KOPT-K1 (cell line): ENCODE data around the gene NXPH3.

ENCODE experiments used
- H3K27ac ChIP-seq: fragments of 200-600 bp; sonication (generic); 2 replicates; pipeline ENCODE4 v1.5.1; 2016; ENCODE audit warnings: antibody characterized with exemption, mild to moderate bottlenecking, low read depth, low read length; ENCODE audit not compliant: poor library complexity, severe bottlenecking
- H3K36me3 ChIP-seq: fragments of 200-600 bp; sonication (generic); 2 replicates; pipeline ENCODE4 v1.5.1; 2017; ENCODE audit warnings: antibody characterized with exemption, mild to moderate bottlenecking, low read length, moderate library complexity; ENCODE audit not compliant: insufficient read depth
- H3K9me3 ChIP-seq: fragments of 200-600 bp; sonication (generic); 2 replicates; pipeline ENCODE4 v1.5.1; 2017; ENCODE audit warnings: antibody characterized with exemption, low read length, mild to moderate bottlenecking; ENCODE audit not compliant: insufficient read depth, poor library complexity, severe bottlenecking

Gene NXPH3

GRCh38 chr17:49575679-49576087 is at the start of gene NXPH3:
Gene NXPH3, plus strand, starts transcription at chr17:49575871. Its CDS starts 349 bp downstream, at chr17:49576220.
- no peaks in the 10 kb centered on the region for H3K36me3 ChIP-seq
- H3K9me3 ChIP-seq = no peaks in the 10 kb centered on the region
- H3K27ac ChIP-seq = no peak within 1 kb of the TSS

GRCh38 chr17:49527927-49528651 is 47.6 kb upstream of the NXPH3 start:
- H3K36me3 ChIP-seq = no peaks in the 10 kb centered on the region
- no peak overlapping the region for H3K27ac ChIP-seq
- H3K9me3 ChIP-seq = no peaks in the 10 kb centered on the region

DNA sequence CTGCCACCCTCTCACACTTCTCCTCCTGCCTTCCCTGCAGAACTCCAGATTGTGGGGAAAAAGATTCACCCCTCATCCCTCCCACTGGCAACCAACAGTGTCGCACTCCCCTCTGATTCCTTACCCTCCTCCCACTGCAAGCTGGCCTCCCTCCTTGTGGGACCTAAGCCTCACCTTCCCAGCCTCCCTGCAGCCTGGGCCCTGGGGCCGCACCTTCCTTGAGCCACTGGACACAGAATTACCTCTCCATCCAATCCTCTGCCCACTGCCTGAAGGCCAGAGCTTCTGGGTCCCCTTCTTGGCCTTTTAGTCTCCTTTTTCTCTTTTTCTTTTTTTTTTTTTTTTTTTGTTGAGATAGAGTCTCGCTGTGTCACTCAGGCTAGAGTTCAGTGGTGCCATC is 46.7 kb upstream of the NXPH3 start:
- Histone ChIP-seq H3K36me3 (no peaks in the 10 kb centered on the region), H3K9me3 (no peaks in the 10 kb centered on the region), H3K27ac (no peak overlapping the region)

GRCh38 chr17:49530118-49530517 is 45.6 kb upstream of the NXPH3 start:
- no peak overlapping the region for H3K27ac ChIP-seq
- H3K9me3 ChIP-seq = no peaks in the 10 kb centered on the region
- H3K36me3 ChIP-seq = no peaks in the 10 kb centered on the region

- H3K9me3 ChIP-seq = peaks cover 11% of the 10 kb centered on the region
- H3K27ac ChIP-seq = no peak overlapping the region
- no peaks in the 10 kb centered on the region for H3K36me3 ChIP-seq
Measured at GRCh38 chr17:49543860-49544259, 31.8 kb upstream of the NXPH3 start.

GRCh38 chr17:49545007-49545660 is 30.5 kb upstream of the NXPH3 start:
- H3K9me3 ChIP-seq = peaks cover 11% of the 10 kb centered on the region
- no peaks in the 10 kb centered on the region for H3K36me3 ChIP-seq

DNA sequence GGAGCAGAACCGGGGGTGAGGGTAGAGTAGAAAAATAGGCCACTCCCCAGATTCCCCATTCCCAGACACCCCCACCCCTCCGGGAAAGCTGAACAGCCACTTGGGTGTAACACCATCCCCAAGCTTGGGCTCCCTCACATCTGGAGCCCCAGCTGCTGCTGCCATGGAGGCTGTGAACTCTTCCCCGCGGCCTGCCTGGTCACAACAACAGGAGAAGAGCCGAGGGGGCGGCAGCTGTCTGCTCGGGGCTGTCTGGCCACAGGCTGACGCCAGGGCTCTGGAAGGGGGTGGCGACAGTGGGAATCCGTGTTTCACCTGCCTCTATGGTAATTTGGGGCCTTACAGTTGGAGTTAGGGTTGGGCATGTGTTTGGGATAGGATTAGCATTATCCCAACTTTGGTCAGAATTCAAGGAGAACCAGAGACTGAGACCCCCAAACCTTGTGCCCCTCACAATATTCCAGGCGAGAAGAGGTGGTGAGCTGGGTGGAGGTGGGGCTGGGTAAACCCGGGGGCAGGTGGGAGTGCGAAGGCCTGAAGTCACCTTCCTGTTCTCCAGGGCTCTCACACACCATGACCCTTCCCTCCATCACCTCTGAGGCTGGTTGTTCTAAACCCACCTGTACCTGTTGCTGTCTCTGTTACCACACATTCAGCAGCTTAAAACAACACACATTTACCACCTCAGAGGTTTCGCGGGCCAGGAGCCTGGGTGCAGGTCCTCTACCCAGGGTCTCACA is 29.7 kb upstream of the NXPH3 start:
- Histone ChIP-seq H3K9me3 (peaks cover 11% of the 10 kb centered on the region), H3K36me3 (no peaks in the 10 kb centered on the region), H3K27ac (no peak overlapping the region)

More at GRCh38 chr17:49545007-49545660, 30.5 kb upstream of the NXPH3 start:
- H3K27ac ChIP-seq = no peak overlapping the region

GRCh38 chr17:49546546-49547535 is 28.8 kb upstream of the NXPH3 start:
- H3K36me3 ChIP-seq = no peaks in the 10 kb centered on the region
- peaks cover 11% of the 10 kb centered on the region for H3K9me3 ChIP-seq
- H3K27ac ChIP-seq = no peak overlapping the region

DNA sequence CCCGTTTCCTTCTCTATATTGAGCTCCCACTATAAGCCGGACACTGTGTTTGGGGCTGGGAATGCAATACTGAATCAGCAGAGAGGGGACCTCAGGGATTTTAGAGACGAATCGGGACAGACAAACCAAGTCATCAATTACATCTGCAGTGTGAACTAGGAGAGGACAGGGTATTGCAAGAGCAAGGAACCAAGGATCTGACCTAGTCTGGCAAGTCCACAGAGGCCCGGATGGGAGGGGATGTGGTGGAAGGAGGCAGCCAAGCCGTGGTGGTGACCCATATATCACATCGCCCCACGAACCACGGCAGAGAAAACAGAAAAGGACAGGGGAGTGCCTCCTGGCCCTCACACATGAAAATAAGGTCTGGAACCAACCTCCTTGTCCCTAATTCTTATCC is 28.1 kb upstream of the NXPH3 start:
- Histone ChIP-seq H3K9me3 (peaks cover 11% of the 10 kb centered on the region), H3K27ac (no peak overlapping the region), H3K36me3 (no peaks in the 10 kb centered on the region)

DNA sequence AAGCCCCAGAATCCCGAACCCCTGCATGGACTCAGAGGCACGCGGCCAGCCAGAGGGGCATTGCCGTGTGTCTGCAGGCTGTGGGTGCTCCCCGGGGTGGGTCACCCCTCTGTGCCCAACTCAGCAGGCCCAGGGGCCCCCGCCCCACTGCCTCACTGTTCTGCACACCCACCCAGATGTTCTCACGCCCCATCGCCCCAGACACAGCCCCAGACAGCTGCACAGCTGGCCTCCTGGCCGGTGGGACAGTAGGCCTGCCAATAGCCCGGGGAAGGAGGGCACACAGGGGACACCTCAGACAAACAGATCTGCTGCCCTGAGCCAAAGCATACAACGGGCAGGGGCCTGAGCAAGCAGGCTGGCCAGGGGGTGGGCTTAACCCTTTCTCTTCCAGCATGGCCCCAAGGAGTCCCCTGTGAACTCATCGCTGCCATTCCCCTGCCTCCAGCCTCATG is 27.6 kb upstream of the NXPH3 start:
- Histone ChIP-seq H3K27ac (no peak overlapping the region), H3K36me3 (no peaks in the 10 kb centered on the region), H3K9me3 (peaks cover 11% of the 10 kb centered on the region)

GRCh38 chr17:49548506-49549310 is 27.0 kb upstream of the NXPH3 start:
- no peak overlapping the region for H3K27ac ChIP-seq
- H3K9me3 ChIP-seq = peaks cover 6% of the 10 kb centered on the region
- H3K36me3 ChIP-seq = no peaks in the 10 kb centered on the region

- Histone ChIP-seq H3K27ac (no peak overlapping the region), H3K36me3 (no peaks in the 10 kb centered on the region), H3K9me3 (peaks cover under 1% of the 10 kb centered on the region)
Measured at GRCh38 chr17:49549311-49549605, 26.4 kb upstream of the NXPH3 start.

- no peak overlapping the region for H3K27ac ChIP-seq
- H3K36me3 ChIP-seq = no peaks in the 10 kb centered on the region
- H3K9me3 ChIP-seq = no peaks in the 10 kb centered on the region
Measured at GRCh38 chr17:49549691-49550678, 25.7 kb upstream of the NXPH3 start.
